Neural cell (in vitro differentiated cells): ENCODE measurements around the gene AURKA. TPM values are rescaled to one million over a fixed set of nuclear protein-coding genes. Genes with fewer than 3 reads are reported as not detected.

Source experiments
- H2AFZ ChIP-seq: fragments of 200-600, 300-800 bp; sonication (generic), shearing (Covaris generic); 2 replicates; pipeline ENCODE4 v1.6.0; 2014; ENCODE audit warnings: low read depth, mild to moderate bottlenecking, antibody characterized with exemption, low read length, moderate library complexity
- H3F3A ChIP-seq: fragments of 200-600 bp; shearing (Covaris generic); 2 replicates; pipeline ENCODE4 v1.6.1; 2016; ENCODE audit warnings: mild to moderate bottlenecking, moderate library complexity, mixed read lengths, antibody characterized with exemption, low read length; ENCODE audit not compliant: insufficient read depth, poor library complexity, severe bottlenecking
- H3K27ac ChIP-seq: fragments of 200-600, 300-800 bp; sonication (generic), shearing (Covaris generic); 2 replicates; pipeline ENCODE4 v1.5.1; 2014; ENCODE audit warnings: mild to moderate bottlenecking, low read length, moderate library complexity
- H3K27me3 ChIP-seq: fragments of 300-800, 200-600 bp; sonication (generic), shearing (Covaris generic); 2 replicates; pipeline ENCODE4 v1.6.0; 2014; ENCODE audit warnings: mild to moderate bottlenecking, low read depth, low read length, moderate library complexity; ENCODE audit not compliant: insufficient read depth
- H3K36me3 ChIP-seq: fragments of 300-800, 200-600 bp; sonication (generic), shearing (Covaris generic); 2 replicates; pipeline ENCODE4 v1.5.1; 2014; ENCODE audit warnings: mild to moderate bottlenecking, antibody characterized with exemption, low read length, moderate library complexity; ENCODE audit not compliant: insufficient read depth
- H3K4me2 ChIP-seq: fragments of 300-800, 200-600 bp; sonication (generic), shearing (Covaris generic); 2 replicates; pipeline ENCODE4 v1.6.0; 2014; ENCODE audit warnings: mild to moderate bottlenecking, low read length
- H3K4me3 ChIP-seq: fragments of 300-800, 200-600 bp; sonication (generic), shearing (Covaris generic); 2 replicates; pipeline ENCODE4 v1.5.1; 2014; ENCODE audit warnings: mild to moderate bottlenecking, low read length, moderate library complexity
- H3K79me2 ChIP-seq: fragments of 200-600 bp; shearing (Covaris generic); replicated peaks from 2 replicates; pipeline ENCODE4 v1.6.0; 2014; ENCODE audit warnings: mild to moderate bottlenecking, low read length, moderate library complexity; ENCODE audit not compliant: insufficient read depth
- H3K9ac ChIP-seq: fragments of 300-800, 200-600 bp; sonication (generic), shearing (Covaris generic); 2 replicates; pipeline ENCODE4 v1.6.1; 2016; ENCODE audit warnings: mild to moderate bottlenecking, low read length, mixed read lengths
- H3K9me2 ChIP-seq: fragments of 200-600 bp; shearing (Covaris generic); 2 replicates; pipeline ENCODE4 v1.6.1; 2016; ENCODE audit warnings: mild to moderate bottlenecking, low read length, mixed read lengths; ENCODE audit not compliant: insufficient read depth
- H3K9me3 ChIP-seq: fragments of 200-600, 300-800 bp; sonication (generic), shearing (Covaris generic); 2 replicates; pipeline ENCODE4 v1.6.1; 2016; ENCODE audit warnings: mild to moderate bottlenecking, mixed run types, low read length, moderate library complexity, mixed read lengths
- H4K20me1 ChIP-seq: fragments of 200-600 bp; shearing (Covaris generic); 2 replicates; pipeline ENCODE4 v1.6.1; 2016; ENCODE audit warnings: mild to moderate bottlenecking, mixed run types; ENCODE audit not compliant: insufficient read depth
- EP300 ChIP-seq: fragments of 450-650 bp; conservative IDR thresholded peaks from 2 replicates; pipeline ENCODE4 v1.6.1; 2014; ENCODE audit warnings: antibody characterized with exemption, mild to moderate bottlenecking, moderate library complexity; ENCODE audit not compliant: poor library complexity, severe bottlenecking
- EZH2 ChIP-seq: fragments of 200-600, 300-800 bp; shearing (Covaris generic), sonication (generic); IDR thresholded peaks from 2 replicates; pipeline ENCODE4 v1.6.1; 2014; ENCODE audit warnings: antibody characterized with exemption, low read length, borderline replicate concordance, mild to moderate bottlenecking; ENCODE audit not compliant: insufficient read depth, poor library complexity, severe bottlenecking
- MXI1 ChIP-seq: fragments of 450-650 bp; conservative IDR thresholded peaks from 2 replicates; pipeline ENCODE4 v1.6.1; 2014; ENCODE audit warnings: antibody characterized with exemption, mild to moderate bottlenecking; ENCODE audit not compliant: poor library complexity, severe bottlenecking
- POLR2AphosphoS5 ChIP-seq: IDR thresholded peaks from 2 replicates; pipeline ENCODE4 v1.6.1; 2012
- RAD21 ChIP-seq: fragments of 450-650 bp; conservative IDR thresholded peaks from 2 replicates; pipeline ENCODE4 v1.6.1; 2014; ENCODE audit warnings: antibody characterized with exemption, mild to moderate bottlenecking, moderate library complexity
- SMC3 ChIP-seq: fragments of 450-650 bp; conservative IDR thresholded peaks from 2 replicates; pipeline ENCODE4 v1.6.1; 2014; ENCODE audit warnings: antibody characterized with exemption, mild to moderate bottlenecking, moderate library complexity; ENCODE audit not compliant: poor library complexity
- TAF1 ChIP-seq: IDR thresholded peaks from 2 replicates; pipeline ENCODE4 v1.6.1; 2012; ENCODE audit warnings: low read depth
- polyA plus RNA-seq: library from polyadenylated mRNA; depleted of rRNA; stranded (reverse); fragments of >200 nt; gene quantifications from 2 replicates; pipeline ENCODE4 v1.2.3, GENCODE V29; 2014
- TF ChIP-seq, protein P1 (sequence below): fragments of 450-650 bp; IDR thresholded peaks from 2 replicates; pipeline ENCODE4 v1.5.1; 2014; ENCODE audit warnings: antibody characterized with exemption, mild to moderate bottlenecking, moderate library complexity; ENCODE audit not compliant: poor library complexity, severe bottlenecking
- TF ChIP-seq, protein P2 (sequence below): IDR thresholded peaks from 2 replicates; pipeline ENCODE4 v1.6.1; 2012; ENCODE audit warnings: borderline replicate concordance

Gene AURKA
- polyA plus RNA-seq, 1 donor from 2014 or later: 2.5 TPM

DNA sequence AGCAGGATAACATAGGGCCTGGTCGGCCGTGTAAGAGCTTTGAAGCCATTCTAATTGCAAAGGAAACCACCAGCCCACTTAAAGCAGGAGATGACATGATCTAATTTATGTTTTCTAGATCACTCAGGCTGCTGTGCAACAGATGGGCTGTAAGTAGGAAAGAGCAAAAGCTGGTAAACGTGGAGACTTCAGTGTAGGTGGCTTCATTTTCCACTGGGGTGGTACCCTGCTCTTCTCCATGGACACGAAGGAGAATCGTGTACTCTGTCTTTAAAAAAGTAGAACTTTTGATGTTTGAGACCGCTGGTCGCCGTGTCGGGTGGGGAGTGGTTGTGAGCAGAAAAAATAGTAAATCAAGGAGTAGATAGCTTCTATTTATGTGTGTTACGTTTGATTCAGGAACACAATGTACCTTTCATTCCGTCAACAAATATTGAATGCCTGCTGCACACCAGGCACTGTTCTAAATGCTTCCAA is 26.4 kb upstream of the AURKA start:
- Histone ChIP-seq H3K4me3 (no peak overlapping the region), H3K9me3 (no peaks in the 10 kb centered on the region), H3K9ac (no peak overlapping the region), H3K36me3 (no peaks in the 10 kb centered on the region), H3K4me2 (no peak overlapping the region), H3F3A (no peaks in the 10 kb centered on the region), H3K27me3 (no peaks in the 10 kb centered on the region), H3K27ac (no peak overlapping the region), H3K79me2 (no peaks in the 10 kb centered on the region), H2AFZ (no peak overlapping the region), H3K9me2 (no peaks in the 10 kb centered on the region), H4K20me1 (no peaks in the 10 kb centered on the region)
- no peak for TF ChIP-seq SMC3
- TF ChIP-seq RAD21: no peak
- TF ChIP-seq, protein P1, sequence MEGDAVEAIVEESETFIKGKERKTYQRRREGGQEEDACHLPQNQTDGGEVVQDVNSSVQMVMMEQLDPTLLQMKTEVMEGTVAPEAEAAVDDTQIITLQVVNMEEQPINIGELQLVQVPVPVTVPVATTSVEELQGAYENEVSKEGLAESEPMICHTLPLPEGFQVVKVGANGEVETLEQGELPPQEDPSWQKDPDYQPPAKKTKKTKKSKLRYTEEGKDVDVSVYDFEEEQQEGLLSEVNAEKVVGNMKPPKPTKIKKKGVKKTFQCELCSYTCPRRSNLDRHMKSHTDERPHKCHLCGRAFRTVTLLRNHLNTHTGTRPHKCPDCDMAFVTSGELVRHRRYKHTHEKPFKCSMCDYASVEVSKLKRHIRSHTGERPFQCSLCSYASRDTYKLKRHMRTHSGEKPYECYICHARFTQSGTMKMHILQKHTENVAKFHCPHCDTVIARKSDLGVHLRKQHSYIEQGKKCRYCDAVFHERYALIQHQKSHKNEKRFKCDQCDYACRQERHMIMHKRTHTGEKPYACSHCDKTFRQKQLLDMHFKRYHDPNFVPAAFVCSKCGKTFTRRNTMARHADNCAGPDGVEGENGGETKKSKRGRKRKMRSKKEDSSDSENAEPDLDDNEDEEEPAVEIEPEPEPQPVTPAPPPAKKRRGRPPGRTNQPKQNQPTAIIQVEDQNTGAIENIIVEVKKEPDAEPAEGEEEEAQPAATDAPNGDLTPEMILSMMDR: no peak
- TF ChIP-seq POLR2AphosphoS5: no peak
- no peak for TF ChIP-seq MXI1
- TF ChIP-seq EZH2: no peak
- TF ChIP-seq EP300: no peak
- TF ChIP-seq, protein P2, sequence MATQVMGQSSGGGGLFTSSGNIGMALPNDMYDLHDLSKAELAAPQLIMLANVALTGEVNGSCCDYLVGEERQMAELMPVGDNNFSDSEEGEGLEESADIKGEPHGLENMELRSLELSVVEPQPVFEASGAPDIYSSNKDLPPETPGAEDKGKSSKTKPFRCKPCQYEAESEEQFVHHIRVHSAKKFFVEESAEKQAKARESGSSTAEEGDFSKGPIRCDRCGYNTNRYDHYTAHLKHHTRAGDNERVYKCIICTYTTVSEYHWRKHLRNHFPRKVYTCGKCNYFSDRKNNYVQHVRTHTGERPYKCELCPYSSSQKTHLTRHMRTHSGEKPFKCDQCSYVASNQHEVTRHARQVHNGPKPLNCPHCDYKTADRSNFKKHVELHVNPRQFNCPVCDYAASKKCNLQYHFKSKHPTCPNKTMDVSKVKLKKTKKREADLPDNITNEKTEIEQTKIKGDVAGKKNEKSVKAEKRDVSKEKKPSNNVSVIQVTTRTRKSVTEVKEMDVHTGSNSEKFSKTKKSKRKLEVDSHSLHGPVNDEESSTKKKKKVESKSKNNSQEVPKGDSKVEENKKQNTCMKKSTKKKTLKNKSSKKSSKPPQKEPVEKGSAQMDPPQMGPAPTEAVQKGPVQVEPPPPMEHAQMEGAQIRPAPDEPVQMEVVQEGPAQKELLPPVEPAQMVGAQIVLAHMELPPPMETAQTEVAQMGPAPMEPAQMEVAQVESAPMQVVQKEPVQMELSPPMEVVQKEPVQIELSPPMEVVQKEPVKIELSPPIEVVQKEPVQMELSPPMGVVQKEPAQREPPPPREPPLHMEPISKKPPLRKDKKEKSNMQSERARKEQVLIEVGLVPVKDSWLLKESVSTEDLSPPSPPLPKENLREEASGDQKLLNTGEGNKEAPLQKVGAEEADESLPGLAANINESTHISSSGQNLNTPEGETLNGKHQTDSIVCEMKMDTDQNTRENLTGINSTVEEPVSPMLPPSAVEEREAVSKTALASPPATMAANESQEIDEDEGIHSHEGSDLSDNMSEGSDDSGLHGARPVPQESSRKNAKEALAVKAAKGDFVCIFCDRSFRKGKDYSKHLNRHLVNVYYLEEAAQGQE: no peak
- TF ChIP-seq TAF1: no peak

DNA sequence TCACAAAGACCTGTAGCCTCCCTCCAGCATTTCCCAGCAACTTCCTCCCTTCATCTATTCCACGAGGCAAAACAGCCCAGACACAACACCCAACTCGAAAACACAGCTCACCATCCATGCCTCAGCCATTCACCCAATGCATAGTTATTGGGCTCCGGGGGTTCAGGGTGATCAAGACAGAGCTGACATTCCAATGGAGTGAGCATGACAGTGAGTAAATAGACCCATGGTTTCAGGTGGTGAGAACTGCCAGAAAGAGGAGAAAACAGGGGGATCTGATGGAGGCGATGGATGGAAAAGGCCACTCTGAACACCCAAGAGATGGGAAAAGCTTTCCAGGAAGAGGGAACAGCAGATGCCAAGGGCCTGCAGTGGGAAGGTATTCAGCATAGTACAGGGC is 25.9 kb upstream of the AURKA start:
- H3K79me2 ChIP-seq: no peaks in the 10 kb centered on the region
- no peak overlapping the region for H3K4me3 ChIP-seq
- H3K27ac ChIP-seq: no peak overlapping the region
- no peak overlapping the region for H3K4me2 ChIP-seq
- no peak overlapping the region for H2AFZ ChIP-seq
- no peaks in the 10 kb centered on the region for H3F3A ChIP-seq
- H3K9me2 ChIP-seq: no peaks in the 10 kb centered on the region
- no peak overlapping the region for H3K9ac ChIP-seq
- no peaks in the 10 kb centered on the region for H3K27me3 ChIP-seq
- no peaks in the 10 kb centered on the region for H3K9me3 ChIP-seq
- no peaks in the 10 kb centered on the region for H3K36me3 ChIP-seq
- no peaks in the 10 kb centered on the region for H4K20me1 ChIP-seq
- TF ChIP-seq EP300: no peak
- no peak for TF ChIP-seq POLR2AphosphoS5
- TF ChIP-seq TAF1: no peak
- TF ChIP-seq RAD21: no peak
- no peak for TF ChIP-seq MXI1
- TF ChIP-seq, protein P2: no peak
- no peak for TF ChIP-seq SMC3
- TF ChIP-seq EZH2: no peak
- TF ChIP-seq, protein P1: no peak
